ENCODE measurements around the gene CETN3.

The CETN3 gene

GRCh38 chr5:90409318-90410177, at the start of gene CETN3:
Gene CETN3 (minus strand): TSS chr5:90409756. CDS start chr5:90409661, 95 bp downstream.
- DNase-seq, result peak; percentile 85

GRCh38 chr5:90446961-90447360, 37.4 kb upstream of the CETN3 start:
- no peak for DNase-seq

- no peak for DNase-seq
These were observed 31.1 kb upstream of the CETN3 start for GRCh38 chr5:90440644-90441043.

DNA sequence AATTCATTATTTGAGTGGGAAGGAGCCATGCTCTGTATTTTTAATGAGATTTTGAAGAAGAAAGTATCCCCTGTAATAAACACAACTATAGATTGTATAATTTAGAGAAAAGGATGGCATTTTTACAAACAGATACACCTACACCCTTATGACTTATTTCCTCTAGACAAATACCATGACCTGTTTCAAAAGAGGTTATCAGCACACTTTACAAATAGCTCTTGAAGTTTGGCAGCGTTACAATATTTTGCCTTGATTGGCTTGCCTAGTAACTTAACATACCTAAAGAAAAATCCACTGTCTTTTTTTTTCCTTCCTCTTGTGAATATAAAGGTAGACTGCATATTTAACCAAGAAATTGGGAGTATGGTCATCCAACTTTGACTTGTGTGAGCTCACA, 28.5 kb upstream of the CETN3 start:
- no peak for DNase-seq

DNA sequence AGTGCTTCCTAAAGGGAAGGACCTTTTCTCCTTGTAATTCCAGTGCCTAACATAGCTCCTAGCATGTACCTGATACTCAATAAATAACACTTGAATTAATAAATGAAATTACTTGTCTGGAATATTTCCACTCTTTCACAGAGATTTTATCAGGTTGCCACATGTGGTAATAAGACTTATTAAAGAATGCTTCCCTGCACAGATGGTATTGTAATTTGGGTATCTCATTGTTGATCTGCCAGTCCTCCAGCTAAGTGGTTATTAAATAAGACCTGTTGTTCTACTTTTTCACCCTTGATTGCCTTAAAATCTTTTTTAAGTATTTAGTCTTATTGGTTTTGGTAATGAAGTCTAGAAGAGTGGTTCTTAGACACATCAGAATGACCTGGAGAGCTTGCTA, 28.1 kb upstream of the CETN3 start:
- DNase-seq, result no peak

DNA sequence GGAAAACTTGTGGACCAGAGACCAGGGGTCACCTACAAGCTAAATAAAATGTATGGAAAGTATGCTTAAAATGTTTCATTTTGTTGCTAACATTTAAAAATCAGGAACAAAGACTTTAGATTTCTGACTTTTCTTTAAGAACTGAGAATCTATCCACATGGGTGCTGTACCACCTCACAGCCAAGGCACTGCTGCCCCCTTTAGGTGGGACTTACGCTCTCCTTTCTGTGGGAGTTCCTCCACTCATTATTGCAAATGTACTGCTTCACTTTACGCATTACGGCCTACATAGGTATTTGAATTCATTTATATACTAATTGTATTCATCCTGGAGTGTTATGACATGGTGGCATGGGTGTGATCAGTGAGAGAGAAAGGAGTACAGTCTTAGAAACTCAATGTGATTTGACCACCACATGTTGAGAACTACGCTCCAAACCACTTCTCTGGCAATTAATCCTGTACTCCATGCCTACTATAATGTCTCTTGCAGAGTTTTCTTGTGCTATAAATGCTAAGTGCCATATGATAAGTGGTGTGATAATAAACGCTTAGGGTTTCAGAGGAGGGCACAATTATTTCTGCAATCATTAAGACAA, 24.7 kb upstream of the CETN3 start:
- DNase-seq, result peak; percentile 48

- no peak for DNase-seq
These were observed 14.7 kb upstream of the CETN3 start for GRCh38 chr5:90424245-90424644.

- no peak for DNase-seq
These were observed 11.6 kb upstream of the CETN3 start for GRCh38 chr5:90421136-90421535.

GRCh38 chr5:90418214-90418613, 8.7 kb upstream of the CETN3 start:
- DNase-seq, result no peak

DNA sequence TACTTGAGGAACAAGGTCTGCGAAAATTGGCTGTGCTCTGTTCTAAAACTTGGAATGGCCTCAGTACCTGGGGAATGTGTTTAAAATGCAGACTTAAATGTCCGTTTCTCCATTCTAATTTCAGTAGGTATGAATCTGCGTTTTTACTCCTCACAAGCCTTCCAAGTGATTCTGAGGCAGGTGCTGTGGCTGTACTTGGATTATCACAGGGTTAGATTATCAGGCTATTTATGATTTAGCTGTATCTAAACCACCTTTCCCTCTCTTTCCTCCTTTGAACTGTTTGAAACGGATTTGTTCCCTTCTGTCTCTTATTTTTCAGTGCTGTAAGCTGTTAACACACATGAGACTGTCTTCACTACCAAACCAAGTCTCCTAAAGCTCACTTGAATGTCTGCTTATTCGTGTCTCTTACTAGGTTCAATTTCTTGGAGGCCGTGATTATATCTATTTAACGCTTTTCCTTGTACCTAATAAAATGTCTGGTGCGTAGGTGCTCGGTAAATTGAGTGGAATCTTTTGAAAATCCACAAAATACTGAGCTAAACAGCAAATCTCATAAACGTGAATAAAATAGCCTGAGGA, 714 bp upstream of the CETN3 start:
- DNase-seq, result no peak

GRCh38 chr5:90408571-90409317, 812 bp downstream of the CETN3 start:
- DNase-seq, result no peak

GRCh38 chr5:90406466-90406865, 3.1 kb downstream of the CETN3 start:
- no peak for DNase-seq

- no peak for DNase-seq
These were observed 6.9 kb downstream of the CETN3 start for GRCh38 chr5:90402521-90403255.

- DNase-seq, result no peak
These were observed 10.3 kb downstream of the CETN3 start for GRCh38 chr5:90399251-90399650.

GRCh38 chr5:90398726-90399125, 10.8 kb downstream of the CETN3 start:
- no peak for DNase-seq

DNA sequence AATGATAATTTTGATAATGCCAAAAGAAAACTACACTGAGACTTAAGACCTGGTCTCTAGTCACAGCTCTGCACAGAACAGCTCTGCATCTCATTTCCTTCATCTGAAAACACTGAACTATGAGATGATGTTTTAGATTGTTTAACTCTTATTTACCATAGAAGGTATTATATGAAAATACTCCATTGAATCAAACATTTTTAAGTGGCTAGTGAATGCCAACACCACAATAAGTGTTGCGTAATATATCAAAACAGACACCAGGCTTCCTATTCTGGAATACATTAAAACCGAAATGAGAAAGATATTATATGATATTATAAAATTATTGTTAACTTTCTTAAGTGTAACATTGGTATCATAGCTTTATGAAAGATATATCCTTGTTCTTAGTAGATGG, 14.6 kb downstream of the CETN3 start:
- DNase-seq, result no peak

DNA sequence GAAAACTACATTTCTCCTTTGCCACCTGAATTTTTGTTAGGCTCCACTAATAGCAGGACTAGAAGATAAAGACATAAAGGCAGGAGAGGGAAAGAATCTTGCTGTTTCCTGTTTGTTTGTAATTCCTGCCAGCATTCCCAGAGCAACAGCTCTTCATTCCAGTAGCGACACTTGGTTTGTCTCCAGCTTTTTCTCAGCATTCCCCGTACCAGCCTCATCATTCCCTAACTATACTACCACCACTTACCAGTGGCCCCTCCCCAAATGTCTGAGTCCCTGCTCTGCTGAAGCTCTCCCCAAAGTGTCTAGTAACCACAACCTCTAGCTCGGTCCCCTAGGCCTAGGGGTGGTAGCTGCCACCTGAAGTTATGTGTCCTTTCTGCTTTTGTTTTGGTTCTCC, 18.6 kb downstream of the CETN3 start:
- no peak for DNase-seq

DNA sequence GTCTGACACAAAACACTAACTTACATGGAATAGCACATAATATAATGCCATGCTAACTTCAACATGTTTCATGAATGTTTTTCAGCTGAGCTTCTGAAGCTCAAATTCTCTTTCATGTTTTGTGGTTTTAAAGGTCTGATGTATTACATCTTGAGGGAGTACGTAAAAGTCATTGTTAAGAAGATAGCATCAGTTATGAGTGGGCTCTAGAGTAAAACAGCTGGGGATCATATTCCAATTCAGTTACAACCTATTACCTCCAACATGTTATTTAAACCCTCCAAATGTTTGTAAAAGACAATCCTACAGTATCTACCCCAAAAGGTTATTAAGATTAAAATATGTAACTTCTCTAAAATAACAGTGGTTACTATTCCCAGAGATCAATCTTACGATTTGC, 19.2 kb downstream of the CETN3 start:
- no peak for DNase-seq

DNA sequence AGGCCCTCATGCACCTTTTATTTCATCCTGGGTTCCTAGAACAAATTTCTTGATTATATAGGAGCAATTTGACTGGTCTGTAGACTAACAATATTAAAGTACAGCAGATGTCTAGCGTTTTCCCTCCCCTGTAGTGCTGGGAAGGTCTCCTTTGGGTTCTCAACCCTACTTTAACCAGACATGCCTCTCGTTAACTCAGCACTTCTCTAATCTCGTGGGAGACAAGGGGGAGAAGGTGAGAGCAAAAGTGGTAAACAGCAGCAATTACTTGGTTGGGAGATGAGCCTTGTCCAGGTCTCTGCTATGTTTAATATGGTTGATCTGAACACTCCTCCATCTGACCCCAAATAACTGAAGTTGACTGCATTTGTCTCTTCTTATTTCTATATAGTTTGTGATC, 22.0 kb downstream of the CETN3 start:
- DNase-seq, result no peak

- DNase-seq, result no peak
These were observed 23.4 kb downstream of the CETN3 start for GRCh38 chr5:90386099-90386710.

- no peak for DNase-seq
These were observed 25.2 kb downstream of the CETN3 start for GRCh38 chr5:90384389-90384788.

GRCh38 chr5:90383903-90384302, 25.7 kb downstream of the CETN3 start:
- no peak for DNase-seq
